Esophagus muscularis mucosa (tissue), 4 donors: Measurements from ENCODE around the gene TYMS. TPM values are rescaled to one million over a fixed set of nuclear protein-coding genes. Genes with fewer than 3 reads are reported as not detected.

Experiments used
- DNase-seq: peaks from one replicate; pipeline ENCODE4 v3.0.0-alpha.2; 2017; ENCODE audit errors: extremely low spot score
- H3K27ac ChIP-seq, 4 donors: fragments of 200-600 bp; sonication (generic); replicated peaks in 1 of 4; 1 replicate in 3 of 4; 2 replicates in 1 of 4; pipeline ENCODE4 v1.5.1; 2016 to 2019; ENCODE audit warnings: mild to moderate bottlenecking in 1 of 4
- H3K27me3 ChIP-seq, 4 donors: fragments of 200-600 bp; sonication (generic); one replicate each; pipeline versions ENCODE4 v1.5.1 to v1.6.0; 2016 to 2019
- H3K36me3 ChIP-seq, 4 donors: fragments of 200-600 bp; sonication (generic); one replicate each; pipeline ENCODE4 v1.5.1; 2016 to 2019
- H3K4me1 ChIP-seq, 4 donors: fragments of 200-600 bp; sonication (generic); one replicate each; pipeline ENCODE4 v1.5.1; 2016 to 2019
- H3K4me3 ChIP-seq, 4 donors: fragments of 200-600 bp; sonication (generic); 1 replicate in 2 of 4; 2 replicates in 2 of 4; pipeline ENCODE4 v1.5.1; 2016 to 2019; ENCODE audit warnings: mild to moderate bottlenecking in 4 of 4, moderate library complexity in 1 of 4
- H3K9me3 ChIP-seq, 4 donors: fragments of 200-600 bp; sonication (generic); 1 replicate in 3 of 4; 2 replicates in 1 of 4; pipeline ENCODE4 v1.5.1; 2016 to 2019
- CTCF ChIP-seq, 3 experiments: fragments of 200-600 bp in 2 of 3; fragments of 450-650 bp in 1 of 3; sonication (generic) in 2 of 3; IDR thresholded peaks; one replicate each; pipeline ENCODE4 v1.5.1; 2017 to 2019; ENCODE audit warnings: antibody characterized with exemption in 3 of 3, mild to moderate bottlenecking in 2 of 3, moderate library complexity in 1 of 3
- EP300 ChIP-seq: sonication (generic); formaldehyde crosslinking; IDR thresholded peaks from one replicate; pipeline ENCODE4 v1.6.1; 2017; ENCODE audit warnings: antibody characterized with exemption
- POLR2A ChIP-seq: fragments of 450-650 bp; IDR thresholded peaks from one replicate; pipeline ENCODE4 v1.6.1; 2017; ENCODE audit warnings: antibody characterized with exemption, moderate library complexity, mild to moderate bottlenecking, low read depth
- POLR2AphosphoS5 ChIP-seq, 2 donors: sonication (generic); formaldehyde crosslinking; IDR thresholded peaks; one replicate each; pipeline ENCODE4 v1.6.1; 2017; ENCODE audit warnings: antibody characterized with exemption in 2 of 2
- WGBS: methylation state at CpG from one replicate; pipeline ENCODE4 v1.1.5; 2018; 5-methylcytosine and 5-hydroxymethylcytosine counted together
- intact Hi-C: fragments of 100-400 bp; cut with DNase I; formaldehyde crosslinking; loops from one replicate; pipeline ENCODE4 v1.15.1; 2023
- total RNA-seq, 4 donors: library from RNA; depleted of rRNA; stranded (reverse); fragments of >200 nt; gene quantifications; one replicate each; pipeline versions ENCODE4 v1.1.0 to v1.2.1, GENCODE V29; 2016

The TYMS gene
- total RNA-seq, 4 donors from 2014 or later = 0.42 to 3.8 (median 2.2) TPM

GRCh38 chr18:649341-649740 lies 8.1 kb upstream of the TYMS start:
- H3K4me1 ChIP-seq = no peaks in the 10 kb centered on the region
- H3K27me3 ChIP-seq = peaks cover 0 to 16% (median 0%) of the 10 kb centered on the region in 4 donors
- intact Hi-C loops = no loop called here
- no peak for DNase-seq
- H3K27ac ChIP-seq = no peak overlapping the region
- TF ChIP-seq POLR2AphosphoS5 (IDR thresholded peaks at IDR 0.05) (no peak), CTCF (IDR thresholded peaks at IDR 0.05) (no peak), EP300 (no peak), POLR2A (no peak)
- WGBS = 88% methylated on average over 5 of the region's 5 CpGs
- no peak overlapping the region for H3K4me3 ChIP-seq
- no peaks in the 10 kb centered on the region for H3K36me3 ChIP-seq
- no peaks in the 10 kb centered on the region for H3K9me3 ChIP-seq

GRCh38 chr18:650428-650858 lies 7.0 kb upstream of the TYMS start:
- no peak overlapping the region for H3K4me3 ChIP-seq
- 76% methylated on average over 6 of the region's 6 CpGs for WGBS
- DNase-seq = no peak
- H3K27me3 ChIP-seq = peaks cover 0 to 23% (median 0%) of the 10 kb centered on the region in 4 donors
- no peak overlapping the region for H3K27ac ChIP-seq
- intact Hi-C loops = no loop called here
- TF ChIP-seq CTCF (IDR thresholded peaks at IDR 0.05) = no peak
- TF ChIP-seq POLR2A = no peak
- no peak for TF ChIP-seq EP300
- no peak for TF ChIP-seq POLR2AphosphoS5 (IDR thresholded peaks at IDR 0.05)
- no peaks in the 10 kb centered on the region for H3K9me3 ChIP-seq
- no peaks in the 10 kb centered on the region for H3K36me3 ChIP-seq
- no peaks in the 10 kb centered on the region for H3K4me1 ChIP-seq

DNA sequence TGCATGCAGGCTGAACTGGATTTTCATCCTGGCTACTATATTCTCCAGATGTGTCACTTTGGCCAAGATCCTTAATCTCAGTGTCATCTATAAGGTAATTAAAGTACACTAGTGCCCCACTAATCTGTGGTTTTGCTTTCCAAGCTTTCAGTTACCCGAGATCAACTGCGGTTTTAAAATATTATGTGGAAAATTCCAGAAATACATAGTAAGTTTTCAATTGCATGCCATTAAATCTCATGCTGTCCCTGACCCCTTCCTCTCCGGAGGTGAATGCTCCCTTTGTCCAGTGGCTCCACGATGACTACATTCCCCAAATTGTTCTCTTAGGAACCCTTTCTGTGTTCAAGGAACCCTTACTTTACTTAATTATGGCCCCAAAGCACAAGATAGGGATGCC lies 5.3 kb upstream of the TYMS start:
- no peak for DNase-seq
- H3K27ac ChIP-seq = no peak overlapping the region
- H3K4me3 ChIP-seq = no peak overlapping the region
- H3K36me3 ChIP-seq = no peaks in the 10 kb centered on the region
- H3K27me3 ChIP-seq = peaks cover 0 to 37% (median 3%) of the 10 kb centered on the region in 4 donors
- TF ChIP-seq POLR2AphosphoS5 (IDR thresholded peaks at IDR 0.05) = no peak
- no peak for TF ChIP-seq POLR2A
- peaks cover under 1 to 7% (median 4%) of the 10 kb centered on the region in 4 donors for H3K4me1 ChIP-seq
- 82% methylated on average over 4 of the region's 4 CpGs for WGBS
- H3K9me3 ChIP-seq = no peaks in the 10 kb centered on the region
- intact Hi-C loops = no loop called here

- 91% methylated on average over 2 of the region's 2 CpGs for WGBS
- no peak overlapping the region for H3K27ac ChIP-seq
- DNase-seq = no peak
- intact Hi-C loops = no loop called here
- TF ChIP-seq POLR2A = no peak
- no peak for TF ChIP-seq POLR2AphosphoS5 (IDR thresholded peaks at IDR 0.05)
- TF ChIP-seq EP300 = no peak
- no peak for TF ChIP-seq CTCF (IDR thresholded peaks at IDR 0.05)
- H3K36me3 ChIP-seq = no peaks in the 10 kb centered on the region
- no peaks in the 10 kb centered on the region for H3K9me3 ChIP-seq
- H3K4me3 ChIP-seq = no peak overlapping the region
- H3K27me3 ChIP-seq = peaks cover 0 to 47% (median 3%) of the 10 kb centered on the region in 4 donors
- peaks cover 6 to 17% (median 15%) of the 10 kb centered on the region in 4 donors for H3K4me1 ChIP-seq
Measured at GRCh38 chr18:653512-653911, 3.9 kb upstream of the TYMS start.

DNA sequence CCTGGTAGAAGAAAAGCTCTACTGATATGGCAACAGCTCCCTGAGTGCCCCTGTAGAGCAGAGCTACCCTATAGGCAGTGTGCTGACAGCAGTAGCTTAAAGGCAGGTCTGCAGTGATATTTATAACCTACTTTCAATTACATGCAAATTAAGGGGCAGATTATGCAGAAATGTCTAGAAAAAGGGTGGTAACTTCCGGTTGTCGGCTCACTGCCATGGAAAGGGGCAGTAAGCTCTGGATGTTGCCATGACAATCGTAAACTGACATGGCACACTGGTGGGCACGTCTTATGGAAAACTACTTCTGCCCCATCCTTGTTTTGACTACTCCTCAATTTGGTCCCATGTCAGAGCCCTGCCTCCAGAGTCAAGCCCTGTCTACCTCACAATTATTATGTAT lies 2.9 kb upstream of the TYMS start:
- TF ChIP-seq POLR2A = no peak
- TF ChIP-seq CTCF (IDR thresholded peaks at IDR 0.05) = no peak
- no peak for TF ChIP-seq POLR2AphosphoS5 (IDR thresholded peaks at IDR 0.05)
- TF ChIP-seq EP300 = no peak
- intact Hi-C loops = no loop called here
- peaks cover 9 to 24% (median 19%) of the 10 kb centered on the region in 4 donors for H3K4me1 ChIP-seq
- no peak overlapping the region for H3K27ac ChIP-seq
- no peaks in the 10 kb centered on the region for H3K9me3 ChIP-seq
- no peak overlapping the region for H3K4me3 ChIP-seq
- H3K36me3 ChIP-seq = no peaks in the 10 kb centered on the region
- no peak for DNase-seq
- peaks cover 0 to 57% (median 3%) of the 10 kb centered on the region in 4 donors for H3K27me3 ChIP-seq
- 97% methylated on average over 4 of the region's 4 CpGs for WGBS
